Right ventricle myocardium superior (tissue), 1 donor: ENCODE results near the gene ANO9. TPM values are rescaled to one million over a fixed set of nuclear protein-coding genes. Genes with fewer than 3 reads are reported as not detected.

Experiments used
- ATAC-seq: fragments of 200-7000 bp; cut with Tn5 transposase; one replicate; pipeline ENCODE4 v1.9.1; 2020; ENCODE audit warnings: mild to moderate bottlenecking; ENCODE audit not compliant: poor library complexity
- DNase-seq: peaks from one replicate; pipeline ENCODE4 v3.0.0-alpha.2; 2020
- intact Hi-C: fragments of 100-400 bp; cut with DNase I; formaldehyde crosslinking; loops from one replicate; pipeline ENCODE4 v1.11.2; 2022
- total RNA-seq: library from RNA; stranded (reverse); fragmentation: NEBNext Ultra II Directional; extraction: Animal tissue kit (Norgen Biotek cat#: 25700); gene quantifications from one replicate; pipeline ENCODE4 v1.2.1, GENCODE V29; 2021
- donor health status: DM: no; HTN: yes; CAD: no; lungs with severe emphysema.

Gene ANO9
- total RNA-seq, 1 donor from 2014 or later, result 0.08 TPM

DNA sequence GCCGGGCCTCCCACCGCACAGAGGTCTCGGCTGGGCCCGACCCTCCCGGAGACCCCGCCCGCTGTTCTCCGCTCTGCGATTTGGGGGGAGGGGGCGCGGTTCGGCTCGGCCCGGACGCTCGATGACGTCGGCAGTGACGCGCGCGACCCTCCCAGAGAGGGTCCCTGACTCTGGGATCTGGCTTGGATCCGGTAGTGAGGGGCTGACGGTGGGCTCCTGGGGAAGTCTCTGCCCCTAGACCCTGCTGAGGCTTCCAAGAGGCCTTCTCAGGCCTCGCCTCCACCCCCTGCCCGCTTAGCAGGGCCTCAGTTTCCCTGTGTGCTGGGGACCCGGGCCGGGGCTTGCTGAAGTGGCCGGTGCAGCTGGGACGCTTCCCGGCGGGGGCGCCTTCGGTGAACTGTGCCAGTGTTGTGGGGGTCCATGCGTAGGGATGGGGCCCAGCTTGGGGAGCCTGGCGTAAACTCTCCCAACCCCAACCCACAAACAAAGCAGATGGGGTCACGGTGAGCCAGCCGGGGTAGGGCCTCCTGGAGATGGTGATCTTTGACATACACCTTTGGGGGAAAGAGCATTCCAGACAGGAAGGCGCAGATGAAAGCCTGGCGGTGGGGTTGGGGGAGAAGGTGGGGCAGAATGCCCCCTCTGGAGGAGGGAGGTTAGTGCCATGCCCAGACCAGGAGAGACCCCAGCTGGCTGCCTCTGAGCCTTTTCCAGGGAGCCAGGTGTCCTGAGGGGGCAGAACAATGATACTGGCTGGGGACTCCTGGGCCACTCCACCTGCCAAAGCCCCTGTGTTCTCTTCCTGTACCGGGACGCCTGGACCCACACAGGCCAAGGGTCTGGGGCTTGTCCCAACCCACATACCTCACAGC is 71.5 kb downstream of the ANO9 start:
- no peak for ATAC-seq
- intact Hi-C loops, result no loop called here
- DNase-seq, result peak; percentile 40

DNA sequence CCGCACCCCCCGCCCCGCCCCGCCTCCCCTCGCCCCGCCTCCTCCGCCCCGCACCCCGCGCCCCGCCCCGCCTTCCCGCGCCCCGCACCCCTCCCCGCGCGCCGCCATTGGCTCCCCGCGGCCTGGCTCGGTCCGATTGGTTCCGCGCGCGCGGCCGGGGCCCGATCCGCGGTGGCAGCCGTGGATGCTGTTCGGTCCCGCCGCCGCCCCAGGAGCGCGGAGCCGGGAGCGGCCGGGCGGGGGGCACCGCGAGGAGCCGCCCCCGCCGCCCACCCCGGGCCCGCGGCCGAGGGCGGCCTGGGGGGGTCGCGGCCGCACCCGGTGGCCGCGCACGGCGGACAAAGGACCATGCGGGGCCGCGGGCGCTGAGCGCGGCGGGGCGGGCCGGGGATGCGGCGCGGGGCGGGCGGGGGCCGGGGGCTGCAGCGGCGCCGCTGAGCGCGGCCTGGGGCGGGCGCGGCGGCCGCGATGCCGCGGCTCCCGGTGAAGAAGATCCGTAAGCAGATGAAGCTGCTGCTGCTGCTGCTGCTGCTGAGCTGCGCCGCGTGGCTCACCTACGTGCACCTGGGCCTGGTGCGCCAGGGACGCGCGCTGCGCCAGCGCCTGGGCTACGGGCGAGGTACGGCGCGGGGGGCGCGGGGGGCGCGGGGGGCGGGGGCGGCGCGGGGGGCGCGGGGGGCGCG is 72.3 kb downstream of the ANO9 start, which contains the start of gene B4GALNT4:
B4GALNT4 (plus strand) TSS at position 164 of the 683 bp plus-strand sequence; CDS start at position 469, 305 bp downstream.
- intact Hi-C loops, result no loop called here
- peak; percentile 36 for ATAC-seq
- DNase-seq, result peak; percentile 44

DNA sequence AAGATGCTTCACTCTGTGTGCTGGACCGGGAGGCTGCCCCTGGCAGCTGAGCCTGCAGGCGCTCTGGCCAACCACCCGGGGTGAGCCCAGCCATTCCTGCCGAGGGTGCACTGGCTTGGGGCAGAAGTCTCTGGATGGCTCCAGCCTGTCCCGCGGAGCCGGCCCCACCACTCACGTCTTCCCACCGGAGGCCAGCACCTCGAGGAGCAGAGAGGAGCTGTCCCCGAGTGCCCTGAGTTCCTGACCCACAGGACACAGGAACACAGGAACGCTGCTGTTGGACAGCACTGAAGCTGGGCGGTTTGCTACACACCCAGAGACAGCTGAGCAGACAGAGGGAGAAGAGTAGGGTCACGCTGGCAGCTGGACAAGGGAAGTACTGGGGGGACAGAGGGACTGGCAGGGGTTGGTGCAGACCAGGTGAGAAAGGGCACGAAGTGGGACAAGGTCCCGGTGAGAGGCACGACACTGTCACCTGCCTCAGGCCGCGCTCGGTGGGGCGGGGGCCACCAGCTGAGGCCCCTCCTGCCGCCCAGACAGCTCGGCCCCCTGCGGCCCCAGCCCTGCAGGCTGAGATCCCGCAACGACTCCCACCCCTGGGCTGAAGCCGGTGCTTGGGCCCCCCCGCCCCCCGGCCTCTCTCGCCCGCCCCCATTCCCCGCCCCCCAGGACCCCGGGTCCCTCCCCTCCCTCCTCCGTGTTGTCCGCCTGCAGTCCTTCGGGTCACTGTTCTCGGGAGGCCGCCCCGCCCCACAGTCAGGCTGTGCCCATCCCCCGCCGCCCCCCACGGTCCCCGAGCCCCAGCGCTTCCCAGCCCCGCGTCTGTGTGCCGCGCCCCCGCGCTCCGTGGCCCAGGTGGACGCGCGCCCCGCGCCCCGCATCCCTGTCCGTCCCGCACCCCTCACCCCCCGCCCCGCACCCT is 73.1 kb downstream of the ANO9 start:
- peak; percentile 40 for DNase-seq
- intact Hi-C loops, result no loop called here
- peak; percentile 9 for ATAC-seq

DNA sequence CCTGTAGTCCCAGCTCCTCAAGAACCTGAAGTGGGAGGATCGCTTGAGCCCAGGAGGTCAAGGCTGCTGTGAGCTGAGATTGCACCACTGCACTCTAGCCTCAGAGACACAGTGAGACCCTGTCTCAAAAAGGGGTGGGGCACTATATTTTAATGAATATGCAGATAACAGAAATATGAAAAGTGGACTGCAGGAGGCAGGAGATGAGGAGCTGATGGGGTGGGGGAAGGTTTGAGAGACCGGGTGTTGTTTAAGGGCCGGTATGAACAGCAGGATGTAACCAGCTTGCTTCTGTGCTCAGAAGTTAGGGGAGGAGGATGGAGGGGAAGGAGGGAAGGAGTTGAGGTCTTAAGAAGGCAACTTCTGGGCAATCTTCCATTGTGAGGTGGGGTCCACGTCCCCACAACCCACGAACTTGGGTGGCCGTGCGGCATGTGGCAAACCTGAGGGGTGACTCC is 73.8 kb downstream of the ANO9 start:
- intact Hi-C loops, result no loop called here
- DNase-seq (no peak), ATAC-seq (no peak)

Other genes with a start within 250 kb of the ANO9 start
- gene SCGB1C1, start 248.9 kb downstream of the ANO9 start, total RNA-seq, result not detected
- gene BET1L, start 234.6 kb downstream of the ANO9 start, total RNA-seq, result 20.0 TPM
- 51.9 TPM for gene RIC8A, start 234.3 kb downstream of the ANO9 start, total RNA-seq
- gene SIRT3, start 205.7 kb downstream of the ANO9 start, total RNA-seq, result 42.6 TPM
- gene PSMD13, start 205.0 kb downstream of the ANO9 start, total RNA-seq, result 93.4 TPM
- gene NLRP6, start 163.6 kb downstream of the ANO9 start, total RNA-seq, result 0.11 TPM
- 6.1 TPM for gene PGGHG, start 152.9 kb downstream of the ANO9 start, total RNA-seq
- not detected for gene IFITM5, start 142.5 kb downstream of the ANO9 start, total RNA-seq
- 194 TPM for gene IFITM2, start 134.2 kb downstream of the ANO9 start, total RNA-seq
- gene IFITM1, start 128.0 kb downstream of the ANO9 start, total RNA-seq, result 83.1 TPM
- gene IFITM3, start 121.2 kb downstream of the ANO9 start, total RNA-seq, result 287 TPM
- gene B4GALNT4, start 72.5 kb downstream of the ANO9 start, total RNA-seq, result 0.94 TPM
- 0.86 TPM for gene PKP3, start 47.8 kb downstream of the ANO9 start, total RNA-seq
- 38.6 TPM for gene SIGIRR, start 27.0 kb downstream of the ANO9 start, total RNA-seq
- 25.5 TPM for gene PTDSS2, start 8.3 kb upstream of the ANO9 start, total RNA-seq
- 171 TPM for gene RNH1, start 65.2 kb upstream of the ANO9 start, total RNA-seq
- gene HRAS, start 93.6 kb upstream of the ANO9 start, total RNA-seq, result 60.5 TPM
- 0.13 TPM for gene LRRC56, start 95.5 kb upstream of the ANO9 start, total RNA-seq
- gene LMNTD2, start 118.7 kb upstream of the ANO9 start, total RNA-seq, result 0.22 TPM
- 4.4 TPM for gene RASSF7, start 119.0 kb upstream of the ANO9 start, total RNA-seq
- 16.5 TPM for gene PHRF1, start 134.5 kb upstream of the ANO9 start, total RNA-seq
- 7.5 TPM for gene IRF7, start 173.9 kb upstream of the ANO9 start, total RNA-seq
- not detected for gene CDHR5, start 182.9 kb upstream of the ANO9 start, total RNA-seq
- gene SCT, start 185.2 kb upstream of the ANO9 start, total RNA-seq, result not detected
- not detected for gene DRD4, start 195.3 kb upstream of the ANO9 start, total RNA-seq